HepG2 (cell line): Measurements from ENCODE around the gene C11orf86. TPM values are rescaled to one million over a fixed set of nuclear protein-coding genes. Genes with fewer than 3 reads are reported as not detected.
A peak's percentile ranks its signal among the peaks of the same experiment; 100 is the strongest.

ENCODE experiments used
- CCAR2 ChIP-seq: fragments of 200-400 bp; formaldehyde crosslinking; optimal IDR thresholded peaks from 2 replicates; pipeline ENCODE3; 2018; ENCODE audit warnings: low read depth, mild to moderate bottlenecking, low read length, moderate library complexity
- MYC ChIP-seq: sonication (generic); formaldehyde crosslinking; IDR thresholded peaks from 2 replicates; pipeline ENCODE4 v1.9.0; 2021; ENCODE audit warnings: missing genetic modification reagents, borderline replicate concordance
- SKI ChIP-seq: fragments of 450-650 bp; IDR thresholded peaks from one replicate; pipeline ENCODE4 v1.6.1; 2018; ENCODE audit warnings: mild to moderate bottlenecking; ENCODE audit not compliant: partially characterized antibody
- ZBTB38 ChIP-seq: sonication (generic); formaldehyde crosslinking; IDR thresholded peaks from 2 replicates; pipeline ENCODE4 v1.5.1; 2020; ENCODE audit warnings: mild to moderate bottlenecking, missing genetic modification reagents
- ZNF138 ChIP-seq: sonication (generic); formaldehyde crosslinking; IDR thresholded peaks from 2 replicates; pipeline ENCODE4 v1.5.0; 2020; ENCODE audit warnings: mild to moderate bottlenecking, low read depth, missing genetic modification reagents
- ZNF335 ChIP-seq: sonication (generic); formaldehyde crosslinking; IDR thresholded peaks from 2 replicates; pipeline ENCODE4 v1.4.0; 2020; ENCODE audit warnings: missing genetic modification reagents
- ZNF737 ChIP-seq: sonication (generic); formaldehyde crosslinking; IDR thresholded peaks from 2 replicates; pipeline ENCODE4 v1.5.0; 2020; ENCODE audit warnings: missing genetic modification reagents, mild to moderate bottlenecking, borderline replicate concordance
- polyA plus RNA-seq, 8 experiments: library from polyadenylated mRNA; depleted of rRNA in 3 of 8; stranded (reverse) in 7 of 8; unstranded in 1 of 8; fragments of >200 nt; fragmentation: Illumina TruSeq in 4 of 8; extraction: Trizol in 4 of 8; gene quantifications; 2 replicates each; pipeline versions ENCODE4 v1.2.1 to v1.2.3, GENCODE V29; 2011 to 2016; ENCODE audit warnings: low read depth in 4 of 8, missing spikeins in 1 of 8, mixed read lengths in 1 of 8; ENCODE audit not compliant: insufficient read depth in 1 of 8
- total RNA-seq, 5 experiments: library from RNA; depleted of rRNA; stranded (reverse); fragments of >200 nt; fragmentation: Illumina TruSeq; extraction: Trizol; gene quantifications; 2 replicates each; pipeline ENCODE4 v1.2.3, GENCODE V29; 2016; ENCODE audit warnings: low read depth in 1 of 5
- TF ChIP-seq, protein P1 (sequence below): sonication (generic); formaldehyde crosslinking; IDR thresholded peaks from 2 replicates; pipeline ENCODE4 v1.4.0; 2020; ENCODE audit warnings: missing genetic modification reagents
- TF ChIP-seq, protein P2 (sequence below): sonication (generic); formaldehyde crosslinking; IDR thresholded peaks from 2 replicates; pipeline ENCODE4 v1.4.0; 2020; ENCODE audit warnings: missing genetic modification reagents
- TF ChIP-seq, protein P3 (sequence below): sonication (generic); formaldehyde crosslinking; IDR thresholded peaks from 2 replicates; pipeline ENCODE4 v1.4.0; 2020; ENCODE audit warnings: missing genetic modification reagents
- TF ChIP-seq, protein P4 (sequence below): sonication (generic); formaldehyde crosslinking; IDR thresholded peaks from 2 replicates; pipeline ENCODE4 v1.8.1; 2022; ENCODE audit warnings: low read depth, mild to moderate bottlenecking, missing genetic modification reagents
- TF ChIP-seq, protein P5 (sequence below): sonication (generic); formaldehyde crosslinking; conservative IDR thresholded peaks from 2 replicates; pipeline ENCODE4 v1.4.0; 2020; ENCODE audit warnings: missing genetic modification reagents
- TF ChIP-seq, protein P6 (sequence below): sonication (generic); formaldehyde crosslinking; IDR thresholded peaks from 2 replicates; pipeline ENCODE4 v1.4.0; 2020; ENCODE audit warnings: missing genetic modification reagents

C11orf86 gene
- total and polyA plus RNA-seq, 2 of the 13 experiments (the other 11 are each of a cell fraction or from before 2014, with no cell fraction given) = 0.11 to 0.18 TPM

DNA sequence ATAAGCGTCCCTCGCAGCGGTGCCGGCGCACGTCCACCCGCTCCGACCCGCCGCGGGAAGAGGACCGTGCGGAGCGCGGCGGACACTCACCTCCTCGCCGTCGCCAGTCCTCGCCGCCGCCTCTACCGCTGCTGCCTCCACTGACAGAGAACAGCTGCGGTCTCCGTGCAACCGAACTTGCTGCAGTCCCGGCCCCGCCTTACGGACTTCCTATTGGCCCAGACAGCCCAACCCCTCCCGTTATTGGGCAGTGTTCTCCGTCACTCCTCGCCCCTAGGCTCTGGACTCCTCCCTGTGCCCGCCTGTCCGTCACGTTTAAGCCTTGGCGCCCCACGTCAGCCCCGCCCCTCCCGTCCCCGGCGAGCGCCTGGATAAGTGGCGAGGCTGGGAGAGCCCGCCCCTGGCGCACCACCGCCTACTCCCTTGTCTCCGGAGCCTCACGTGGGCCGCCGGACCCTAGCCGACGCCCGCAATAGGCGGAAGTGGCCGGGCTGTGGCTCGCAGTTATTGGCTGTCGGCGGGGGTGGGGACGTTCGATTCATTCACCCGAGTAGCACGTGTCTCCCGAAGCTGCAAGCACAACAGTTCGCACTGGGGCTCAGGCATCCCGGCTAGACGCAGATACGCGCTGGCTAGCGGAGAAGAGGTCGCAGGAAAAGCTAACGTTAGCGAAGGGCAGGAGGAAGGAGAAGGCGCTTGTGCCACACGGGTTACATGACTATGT lies 16.7 kb upstream of the C11orf86 start, which contains the start of gene PC (continued):
- TF ChIP-seq, protein P1, sequence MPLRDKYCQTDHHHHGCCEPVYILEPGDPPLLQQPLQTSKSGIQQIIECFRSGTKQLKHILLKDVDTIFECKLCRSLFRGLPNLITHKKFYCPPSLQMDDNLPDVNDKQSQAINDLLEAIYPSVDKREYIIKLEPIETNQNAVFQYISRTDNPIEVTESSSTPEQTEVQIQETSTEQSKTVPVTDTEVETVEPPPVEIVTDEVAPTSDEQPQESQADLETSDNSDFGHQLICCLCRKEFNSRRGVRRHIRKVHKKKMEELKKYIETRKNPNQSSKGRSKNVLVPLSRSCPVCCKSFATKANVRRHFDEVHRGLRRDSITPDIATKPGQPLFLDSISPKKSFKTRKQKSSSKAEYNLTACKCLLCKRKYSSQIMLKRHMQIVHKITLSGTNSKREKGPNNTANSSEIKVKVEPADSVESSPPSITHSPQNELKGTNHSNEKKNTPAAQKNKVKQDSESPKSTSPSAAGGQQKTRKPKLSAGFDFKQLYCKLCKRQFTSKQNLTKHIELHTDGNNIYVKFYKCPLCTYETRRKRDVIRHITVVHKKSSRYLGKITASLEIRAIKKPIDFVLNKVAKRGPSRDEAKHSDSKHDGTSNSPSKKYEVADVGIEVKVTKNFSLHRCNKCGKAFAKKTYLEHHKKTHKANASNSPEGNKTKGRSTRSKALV (CRISPR knock-in tag) = no peak
- no peak for TF ChIP-seq ZNF737 (CRISPR knock-in tag)
- no peak for TF ChIP-seq CCAR2
- TF ChIP-seq, protein P2, sequence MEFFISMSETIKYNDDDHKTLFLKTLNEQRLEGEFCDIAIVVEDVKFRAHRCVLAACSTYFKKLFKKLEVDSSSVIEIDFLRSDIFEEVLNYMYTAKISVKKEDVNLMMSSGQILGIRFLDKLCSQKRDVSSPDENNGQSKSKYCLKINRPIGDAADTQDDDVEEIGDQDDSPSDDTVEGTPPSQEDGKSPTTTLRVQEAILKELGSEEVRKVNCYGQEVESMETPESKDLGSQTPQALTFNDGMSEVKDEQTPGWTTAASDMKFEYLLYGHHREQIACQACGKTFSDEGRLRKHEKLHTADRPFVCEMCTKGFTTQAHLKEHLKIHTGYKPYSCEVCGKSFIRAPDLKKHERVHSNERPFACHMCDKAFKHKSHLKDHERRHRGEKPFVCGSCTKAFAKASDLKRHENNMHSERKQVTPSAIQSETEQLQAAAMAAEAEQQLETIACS (CRISPR knock-in tag) = peak; percentile 54; the same call in 1 of the 2 replicates
- TF ChIP-seq ZNF138 (CRISPR knock-in tag) = peak; percentile 21; the same call in 1 of the 2 replicates
- TF ChIP-seq, protein P3, sequence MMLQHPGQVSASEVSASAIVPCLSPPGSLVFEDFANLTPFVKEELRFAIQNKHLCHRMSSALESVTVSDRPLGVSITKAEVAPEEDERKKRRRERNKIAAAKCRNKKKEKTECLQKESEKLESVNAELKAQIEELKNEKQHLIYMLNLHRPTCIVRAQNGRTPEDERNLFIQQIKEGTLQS (CRISPR knock-in tag) = peak; percentile 35; the same call in 1 of the 2 replicates
- peak; percentile 86 for TF ChIP-seq ZNF335
- TF ChIP-seq ZBTB38 (CRISPR knock-in tag) = peak; percentile 81
- TF ChIP-seq, protein P4, sequence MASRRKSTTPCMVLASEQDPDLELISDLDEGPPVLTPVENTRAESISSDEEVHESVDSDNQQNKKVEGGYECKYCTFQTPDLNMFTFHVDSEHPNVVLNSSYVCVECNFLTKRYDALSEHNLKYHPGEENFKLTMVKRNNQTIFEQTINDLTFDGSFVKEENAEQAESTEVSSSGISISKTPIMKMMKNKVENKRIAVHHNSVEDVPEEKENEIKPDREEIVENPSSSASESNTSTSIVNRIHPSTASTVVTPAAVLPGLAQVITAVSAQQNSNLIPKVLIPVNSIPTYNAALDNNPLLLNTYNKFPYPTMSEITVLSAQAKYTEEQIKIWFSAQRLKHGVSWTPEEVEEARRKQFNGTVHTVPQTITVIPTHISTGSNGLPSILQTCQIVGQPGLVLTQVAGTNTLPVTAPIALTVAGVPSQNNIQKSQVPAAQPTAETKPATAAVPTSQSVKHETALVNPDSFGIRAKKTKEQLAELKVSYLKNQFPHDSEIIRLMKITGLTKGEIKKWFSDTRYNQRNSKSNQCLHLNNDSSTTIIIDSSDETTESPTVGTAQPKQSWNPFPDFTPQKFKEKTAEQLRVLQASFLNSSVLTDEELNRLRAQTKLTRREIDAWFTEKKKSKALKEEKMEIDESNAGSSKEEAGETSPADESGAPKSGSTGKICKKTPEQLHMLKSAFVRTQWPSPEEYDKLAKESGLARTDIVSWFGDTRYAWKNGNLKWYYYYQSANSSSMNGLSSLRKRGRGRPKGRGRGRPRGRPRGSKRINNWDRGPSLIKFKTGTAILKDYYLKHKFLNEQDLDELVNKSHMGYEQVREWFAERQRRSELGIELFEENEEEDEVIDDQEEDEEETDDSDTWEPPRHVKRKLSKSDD = peak; percentile 74; the same call in 1 of the 2 replicates
- TF ChIP-seq MYC (CRISPR knock-in tag) = peak; percentile 87
- TF ChIP-seq SKI = peak; percentile 41
- TF ChIP-seq, protein P5, sequence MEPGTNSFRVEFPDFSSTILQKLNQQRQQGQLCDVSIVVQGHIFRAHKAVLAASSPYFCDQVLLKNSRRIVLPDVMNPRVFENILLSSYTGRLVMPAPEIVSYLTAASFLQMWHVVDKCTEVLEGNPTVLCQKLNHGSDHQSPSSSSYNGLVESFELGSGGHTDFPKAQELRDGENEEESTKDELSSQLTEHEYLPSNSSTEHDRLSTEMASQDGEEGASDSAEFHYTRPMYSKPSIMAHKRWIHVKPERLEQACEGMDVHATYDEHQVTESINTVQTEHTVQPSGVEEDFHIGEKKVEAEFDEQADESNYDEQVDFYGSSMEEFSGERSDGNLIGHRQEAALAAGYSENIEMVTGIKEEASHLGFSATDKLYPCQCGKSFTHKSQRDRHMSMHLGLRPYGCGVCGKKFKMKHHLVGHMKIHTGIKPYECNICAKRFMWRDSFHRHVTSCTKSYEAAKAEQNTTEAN = no peak
- TF ChIP-seq, protein P6, sequence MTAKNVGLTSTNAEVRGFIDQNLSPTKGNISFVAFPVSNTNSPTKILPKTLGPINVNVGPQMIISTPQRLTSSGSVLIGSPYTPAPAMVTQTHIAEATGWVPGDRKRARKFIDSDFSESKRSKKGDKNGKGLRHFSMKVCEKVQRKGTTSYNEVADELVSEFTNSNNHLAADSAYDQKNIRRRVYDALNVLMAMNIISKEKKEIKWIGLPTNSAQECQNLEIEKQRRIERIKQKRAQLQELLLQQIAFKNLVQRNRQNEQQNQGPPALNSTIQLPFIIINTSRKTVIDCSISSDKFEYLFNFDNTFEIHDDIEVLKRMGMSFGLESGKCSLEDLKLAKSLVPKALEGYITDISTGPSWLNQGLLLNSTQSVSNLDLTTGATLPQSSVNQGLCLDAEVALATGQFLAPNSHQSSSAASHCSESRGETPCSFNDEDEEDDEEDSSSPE = peak; percentile 98
